Osteocyte (in vitro differentiated cells): ENCODE results near the gene PHACTR1. TPM values are rescaled to one million over a fixed set of nuclear protein-coding genes. Genes with fewer than 3 reads are reported as not detected.

Source experiments
- DNase-seq: peaks from one replicate; pipeline ENCODE4 v3.0.0; 2021; ENCODE audit warnings: mixed read lengths; ENCODE audit not compliant: unreplicated experiment; ENCODE audit errors: extremely low spot score
- H3K27ac Mint-ChIP-seq: one replicate; pipeline ENCODE4 v1.8.0; 2021; ENCODE audit warnings: mild to moderate bottlenecking, mixed read lengths; ENCODE audit not compliant: unreplicated experiment
- H3K27me3 Mint-ChIP-seq: one replicate; pipeline ENCODE4 v1.8.0; 2021; ENCODE audit warnings: mixed read lengths; ENCODE audit not compliant: unreplicated experiment
- H3K36me3 Mint-ChIP-seq: one replicate; pipeline ENCODE4 v1.8.0; 2021; ENCODE audit warnings: mixed read lengths; ENCODE audit not compliant: unreplicated experiment
- H3K4me1 Mint-ChIP-seq: one replicate; pipeline ENCODE4 v1.8.0; 2021; ENCODE audit warnings: mixed read lengths; ENCODE audit not compliant: unreplicated experiment
- H3K4me3 Mint-ChIP-seq: one replicate; pipeline ENCODE4 v1.8.0; 2021; ENCODE audit warnings: mild to moderate bottlenecking, moderate library complexity, mixed read lengths; ENCODE audit not compliant: unreplicated experiment
- H3K9me3 Mint-ChIP-seq: one replicate; pipeline ENCODE4 v1.8.0; 2021; ENCODE audit warnings: mixed read lengths; ENCODE audit not compliant: unreplicated experiment
- CTCF ChIP-seq: fragments of 200-600 bp; sonication (generic); IDR thresholded peaks from 2 replicates; pipeline ENCODE4 v1.5.0; 2021; ENCODE audit warnings: antibody characterized with exemption, mild to moderate bottlenecking, moderate library complexity
- total RNA-seq: library from RNA; stranded (reverse); gene quantifications from 2 replicates; pipeline ENCODE4 v1.2.1, GENCODE V29; 2021

PHACTR1 gene
- total RNA-seq, 1 donor from 2014 or later: 1.0 TPM

DNA sequence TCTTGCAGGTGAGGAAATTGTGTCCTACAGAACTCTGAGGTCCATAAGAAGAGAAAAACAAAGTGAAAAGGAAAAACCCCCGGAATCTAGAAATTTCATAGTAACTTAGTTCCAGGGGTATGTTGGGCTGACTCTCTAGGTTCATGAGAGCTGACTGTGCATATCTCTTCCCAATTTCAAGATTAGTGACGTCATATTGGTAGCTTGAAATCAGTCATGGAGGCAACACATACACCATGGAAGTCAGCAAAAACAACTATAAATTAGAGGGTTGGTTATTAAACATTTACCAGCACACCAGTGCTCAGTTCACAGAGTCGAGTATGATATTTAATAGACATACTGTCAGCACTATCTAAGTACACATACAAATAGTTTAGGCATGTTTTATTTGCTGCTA lies 49.8 kb downstream of the PHACTR1 start:
- no peak for DNase-seq
- no peak overlapping the region for H3K27ac Mint-ChIP-seq
- no peak overlapping the region for H3K4me3 Mint-ChIP-seq
- H3K27me3 Mint-ChIP-seq: peaks cover 18% of the 10 kb centered on the region
- no peaks in the 10 kb centered on the region for H3K36me3 Mint-ChIP-seq
- H3K4me1 Mint-ChIP-seq: no peaks in the 10 kb centered on the region
- no peak for TF ChIP-seq CTCF
- H3K9me3 Mint-ChIP-seq: no peaks in the 10 kb centered on the region

DNA sequence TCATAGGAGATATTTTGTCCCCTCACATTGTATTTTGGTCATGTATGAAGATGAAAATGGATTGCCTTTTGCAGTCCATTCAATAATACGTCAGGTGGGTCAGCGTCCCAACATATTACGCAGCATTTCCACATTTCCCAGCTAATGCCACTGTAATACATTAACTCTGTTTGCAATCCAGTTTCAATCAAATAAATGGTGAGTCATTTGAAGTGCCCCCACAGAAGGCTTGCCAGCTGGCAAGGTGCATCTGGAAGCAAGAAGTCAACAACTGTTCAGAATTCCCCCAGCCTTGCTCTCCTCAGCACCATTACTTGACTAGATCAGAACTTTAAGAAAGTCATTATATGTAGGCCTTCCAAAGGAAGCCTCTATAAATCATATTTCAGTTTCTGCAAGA lies 50.4 kb downstream of the PHACTR1 start:
- Mint-ChIP-seq H3K4me1 (no peaks in the 10 kb centered on the region), H3K36me3 (no peaks in the 10 kb centered on the region), H3K27ac (no peak overlapping the region), H3K27me3 (peaks cover 14% of the 10 kb centered on the region), H3K9me3 (no peaks in the 10 kb centered on the region), H3K4me3 (no peak overlapping the region)
- no peak for TF ChIP-seq CTCF
- DNase-seq: no peak

- no peak for TF ChIP-seq CTCF
- no peaks in the 10 kb centered on the region for H3K9me3 Mint-ChIP-seq
- no peaks in the 10 kb centered on the region for H3K36me3 Mint-ChIP-seq
- no peaks in the 10 kb centered on the region for H3K4me1 Mint-ChIP-seq
- H3K4me3 Mint-ChIP-seq: no peak overlapping the region
- H3K27me3 Mint-ChIP-seq: peaks cover 19% of the 10 kb centered on the region
- H3K27ac Mint-ChIP-seq: no peak overlapping the region
- no peak for DNase-seq
Measured at GRCh38 chr6:12769556-12770256, 53.1 kb downstream of the PHACTR1 start.

DNA sequence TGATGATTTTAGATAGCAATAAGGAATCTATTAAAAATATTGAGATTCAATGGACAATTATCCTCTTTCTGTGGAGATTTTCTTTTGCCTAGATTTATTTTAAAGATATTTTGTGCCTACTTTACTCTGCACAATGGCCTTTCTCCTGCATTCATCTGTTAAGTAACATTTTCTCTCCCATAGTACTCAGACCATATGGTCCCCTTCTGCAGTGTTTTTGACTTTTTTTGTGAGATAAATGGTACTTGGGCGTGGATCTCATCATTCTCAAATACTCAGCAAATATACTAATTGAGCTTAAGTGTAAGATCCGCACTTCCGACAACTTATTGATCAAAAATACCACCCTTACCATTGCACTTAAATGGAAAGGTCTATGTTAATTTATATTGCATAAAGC lies 55.8 kb downstream of the PHACTR1 start:
- Mint-ChIP-seq H3K9me3 (no peaks in the 10 kb centered on the region), H3K27ac (no peak overlapping the region), H3K4me1 (no peaks in the 10 kb centered on the region), H3K27me3 (peaks cover 15% of the 10 kb centered on the region), H3K4me3 (no peak overlapping the region), H3K36me3 (no peaks in the 10 kb centered on the region)
- DNase-seq: no peak
- TF ChIP-seq CTCF: no peak

DNA sequence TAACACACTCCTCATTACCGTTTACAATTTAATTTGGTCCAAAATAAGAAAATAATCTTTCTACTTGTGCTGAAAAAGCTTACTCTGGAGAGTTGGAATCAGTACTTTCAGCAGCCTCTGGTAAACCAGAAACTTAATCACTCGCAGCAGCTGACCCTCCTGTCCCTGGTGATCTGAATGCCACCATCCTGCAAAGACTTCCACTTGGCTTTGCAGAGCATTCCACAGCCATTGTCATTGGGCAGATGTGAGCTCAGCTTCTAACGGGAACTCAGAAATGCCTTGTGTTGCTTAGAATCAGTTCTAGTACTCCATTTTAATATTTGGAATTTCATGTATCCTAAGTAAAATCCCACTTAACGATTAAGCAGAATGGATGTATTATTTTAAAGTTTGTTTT lies 59.7 kb downstream of the PHACTR1 start:
- H3K4me3 Mint-ChIP-seq: no peak overlapping the region
- H3K4me1 Mint-ChIP-seq: no peaks in the 10 kb centered on the region
- no peak for TF ChIP-seq CTCF
- H3K36me3 Mint-ChIP-seq: no peaks in the 10 kb centered on the region
- DNase-seq: no peak
- H3K27ac Mint-ChIP-seq: no peak overlapping the region
- H3K27me3 Mint-ChIP-seq: peaks cover 16% of the 10 kb centered on the region
- no peaks in the 10 kb centered on the region for H3K9me3 Mint-ChIP-seq
